HG02759 (cell line): Measurements from ENCODE around the gene FBXO36.
"Not testable (repeated sequence)": the region's sequence is repeated elsewhere in the genome, so short reads cannot be mapped to it uniquely, and the experiment has no call there.

ENCODE experiments used
- ATAC-seq: cut with Tn5 transposase; IDR thresholded peaks from one replicate; pipeline ENCODE4 v1.9.1; 2021; ENCODE audit warnings: mild to moderate bottlenecking, moderate library complexity; ENCODE audit not compliant: unreplicated experiment

Gene FBXO36

GRCh38 chr2:229922449-229923386, at the start of gene FBXO36:
Gene FBXO36, plus strand, starts transcription at chr2:229922503. Its CDS starts 11 bp downstream, at chr2:229922514.
- ATAC-seq = peak; percentile 69

- ATAC-seq = peak; percentile 85
Measured at GRCh38 chr2:229873123-229873581, 49.2 kb upstream of the FBXO36 start.

GRCh38 chr2:229874647-229875046, 47.7 kb upstream of the FBXO36 start:
- ATAC-seq = no peak

GRCh38 chr2:229875549-229875948, 46.8 kb upstream of the FBXO36 start:
- no peak for ATAC-seq

GRCh38 chr2:229879191-229879950, 42.9 kb upstream of the FBXO36 start:
- no peak for ATAC-seq

GRCh38 chr2:229880892-229881586, 41.3 kb upstream of the FBXO36 start:
- ATAC-seq = no peak

GRCh38 chr2:229882583-229882982, 39.7 kb upstream of the FBXO36 start:
- ATAC-seq = no peak

GRCh38 chr2:229884775-229885699, 37.3 kb upstream of the FBXO36 start:
- peak; percentile 84 for ATAC-seq

GRCh38 chr2:229887441-229887840, 34.9 kb upstream of the FBXO36 start:
- ATAC-seq = no peak

GRCh38 chr2:229888031-229888430, 34.3 kb upstream of the FBXO36 start:
- no peak for ATAC-seq

- ATAC-seq = no peak
Measured at GRCh38 chr2:229889023-229889422, 33.3 kb upstream of the FBXO36 start.

GRCh38 chr2:229896857-229897256, 25.4 kb upstream of the FBXO36 start:
- ATAC-seq = no peak

GRCh38 chr2:229899604-229900003, 22.7 kb upstream of the FBXO36 start:
- no peak for ATAC-seq

GRCh38 chr2:229900012-229900411, 22.3 kb upstream of the FBXO36 start:
- no peak for ATAC-seq

- ATAC-seq = not testable (repeated sequence)
Measured at GRCh38 chr2:229900514-229900913, 21.8 kb upstream of the FBXO36 start.

- ATAC-seq = no peak
Measured at GRCh38 chr2:229901819-229902218, 20.5 kb upstream of the FBXO36 start.

- no peak for ATAC-seq
Measured at GRCh38 chr2:229903037-229903436, 19.3 kb upstream of the FBXO36 start.

GRCh38 chr2:229905601-229906000, 16.7 kb upstream of the FBXO36 start:
- no peak for ATAC-seq

- ATAC-seq = no peak
Measured at GRCh38 chr2:229909090-229909489, 13.2 kb upstream of the FBXO36 start.
